Daoy (cell line): Measurements from ENCODE around the gene INO80C. TPM values are rescaled to one million over a fixed set of nuclear protein-coding genes. Genes with fewer than 3 reads are reported as not detected.

Source experiments
- DNase-seq: peaks from one replicate; pipeline ENCODE4 v3.0.0-alpha.2; 2015; ENCODE audit warnings: low read depth
- total RNA-seq: library from RNA; depleted of rRNA; stranded (reverse); fragments of >200 nt; shearing (Covaris generic); gene quantifications from 2 replicates; pipeline ENCODE4 v1.2.3, GENCODE V29; 2014

Gene INO80C
- total RNA-seq, 1 experiment from 2014 or later = 3.9 TPM

- no peak for DNase-seq
These were observed 37.0 kb downstream of the INO80C start for GRCh38 chr18:35460736-35461161.

GRCh38 chr18:35459997-35460396, 37.8 kb downstream of the INO80C start:
- no peak for DNase-seq

- DNase-seq = peak; percentile 90
These were observed 38.9 kb downstream of the INO80C start for GRCh38 chr18:35458677-35459441.

- DNase-seq = peak; percentile 33
These were observed 39.5 kb downstream of the INO80C start for GRCh38 chr18:35458271-35458670.

- DNase-seq = no peak
These were observed 40.5 kb downstream of the INO80C start for GRCh38 chr18:35457140-35457704.

- peak; percentile 53 for DNase-seq
These were observed 41.6 kb downstream of the INO80C start for GRCh38 chr18:35455926-35456763.

GRCh38 chr18:35454803-35455202, 43.0 kb downstream of the INO80C start:
- no peak for DNase-seq

GRCh38 chr18:35453065-35453464, 44.7 kb downstream of the INO80C start:
- DNase-seq = peak; percentile 20

GRCh38 chr18:35451916-35452315, 45.8 kb downstream of the INO80C start:
- no peak for DNase-seq

GRCh38 chr18:35451032-35451431, 46.7 kb downstream of the INO80C start:
- DNase-seq = no peak

- DNase-seq = no peak
These were observed 53.1 kb downstream of the INO80C start for GRCh38 chr18:35444636-35445035.

- DNase-seq = no peak
These were observed 53.9 kb downstream of the INO80C start for GRCh38 chr18:35443847-35444246.

- no peak for DNase-seq
These were observed 54.3 kb downstream of the INO80C start for GRCh38 chr18:35443434-35443833.

GRCh38 chr18:35442701-35443100, 55.1 kb downstream of the INO80C start:
- DNase-seq = no peak

GRCh38 chr18:35441857-35442595, 55.7 kb downstream of the INO80C start:
- DNase-seq = no peak

GRCh38 chr18:35438480-35439234, 59.1 kb downstream of the INO80C start:
- DNase-seq = no peak

GRCh38 chr18:35437836-35438235, 59.9 kb downstream of the INO80C start:
- DNase-seq = no peak

- DNase-seq = no peak
These were observed 61.6 kb downstream of the INO80C start for GRCh38 chr18:35436076-35436649.

- DNase-seq = no peak
These were observed 62.4 kb downstream of the INO80C start for GRCh38 chr18:35435401-35435800.

- no peak for DNase-seq
These were observed 65.2 kb downstream of the INO80C start for GRCh38 chr18:35432565-35433001.

GRCh38 chr18:35431374-35431741, 66.4 kb downstream of the INO80C start:
- no peak for DNase-seq
